ENCODE data around the gene MAGEB17.

Gene MAGEB17

GRCh38 chrX:16210061-16210460 lies 42.8 kb downstream of the MAGEB17 start:
- DNase-seq (ENCODE audit: low spot score) = no peak

- no peak for DNase-seq (ENCODE audit: low spot score)
Observed at GRCh38 chrX:16212024-16212423, 44.7 kb downstream of the MAGEB17 start.

DNA sequence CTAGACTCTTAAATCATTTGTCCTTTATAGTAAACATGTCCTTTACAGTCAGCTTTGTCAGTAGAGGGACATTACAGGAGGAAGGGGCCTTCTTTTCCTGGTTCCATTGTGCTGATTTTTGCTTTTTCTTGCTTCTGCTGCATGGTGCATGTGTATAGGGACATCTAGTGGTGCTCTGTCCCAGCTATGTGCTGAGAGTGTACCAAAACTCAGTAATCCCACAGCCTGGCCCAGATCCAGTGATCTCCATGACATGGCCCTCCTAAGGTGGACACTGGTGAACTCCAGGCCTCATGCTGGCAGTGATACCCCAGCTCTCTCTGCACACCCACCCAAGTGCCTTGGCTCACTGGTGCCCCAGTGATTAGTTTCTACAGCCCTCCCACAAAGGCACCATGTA lies 45.2 kb downstream of the MAGEB17 start:
- no peak for DNase-seq (ENCODE audit: low spot score)

DNA sequence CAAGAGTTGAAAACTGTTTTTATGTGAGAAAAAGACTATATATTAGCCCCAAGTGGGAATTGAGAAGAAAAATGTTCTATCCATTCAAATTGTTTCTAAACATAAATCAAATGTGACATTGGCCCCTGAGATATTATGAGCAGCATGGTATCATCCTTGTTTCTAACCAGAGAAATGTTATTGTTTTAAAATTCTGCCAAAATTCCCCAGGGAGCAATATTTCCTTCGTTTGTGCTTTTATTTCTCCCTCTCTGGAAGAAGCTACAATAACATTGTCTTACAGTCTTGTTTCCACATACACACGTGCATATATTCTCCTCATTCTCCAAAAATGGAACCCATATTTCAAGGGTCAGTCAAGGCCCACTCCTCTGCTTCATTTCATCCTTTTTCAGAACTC lies 46.7 kb downstream of the MAGEB17 start:
- no peak for DNase-seq (ENCODE audit: low spot score)

DNA sequence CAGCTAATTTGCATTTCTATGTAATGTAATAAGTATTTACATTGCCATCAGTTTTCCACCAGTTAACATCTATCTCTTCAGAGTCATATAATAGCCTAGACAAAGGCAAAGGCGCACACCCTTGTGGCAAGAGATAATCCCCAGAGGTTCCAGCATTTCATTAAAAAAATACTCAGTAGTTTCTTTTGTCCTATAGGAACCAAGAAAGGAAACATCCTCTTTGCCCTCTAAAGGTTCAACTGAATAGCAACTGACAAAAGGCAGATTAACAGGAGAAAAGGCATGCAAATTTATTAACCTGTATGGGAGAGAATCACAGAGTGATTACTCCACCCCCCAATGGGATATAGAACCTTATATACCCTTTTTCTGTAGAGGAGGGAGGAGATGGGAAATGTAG lies 48.4 kb downstream of the MAGEB17 start:
- DNase-seq (ENCODE audit: low spot score) = no peak

Data from CD4-positive, alpha-beta T cell treated with Interleukin-15 for 4 hours (primary cell).